Measurements from ENCODE around the gene MAGI2. TPM values are rescaled to one million over a fixed set of nuclear protein-coding genes. Genes with fewer than 3 reads are reported as not detected.

Gene MAGI2
- total and polyA plus RNA-seq, 2 experiments from 2014 or later: 16.8 to 24.7 TPM

DNA sequence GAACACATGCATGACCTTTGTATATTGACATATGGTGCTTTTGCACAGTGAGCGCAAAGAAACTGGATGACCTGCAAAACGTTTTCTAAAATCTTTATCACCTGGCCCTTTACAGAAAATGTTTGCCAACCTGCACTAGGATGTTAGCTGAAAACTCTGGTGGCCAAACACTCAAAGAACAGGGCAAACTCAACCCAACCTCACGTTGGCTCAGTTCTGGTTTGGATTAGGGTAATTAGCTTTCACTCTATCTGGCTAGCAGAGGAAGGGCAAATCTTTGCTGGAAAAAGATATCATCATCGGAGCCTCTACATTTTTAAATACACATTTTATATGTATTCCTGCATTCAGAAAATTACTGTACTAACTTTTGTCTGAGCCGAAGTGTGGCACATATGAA, 966.0 kb downstream of the MAGI2 start:
- H3K36me3 ChIP-seq: no peaks in the 10 kb centered on the region
- no peak for TF ChIP-seq CTCF (IDR thresholded peaks at IDR 0.05; ENCODE audit: low read depth, low read length)
- H3K9me3 ChIP-seq (ENCODE audit: low read depth): no peaks in the 10 kb centered on the region
- no peak overlapping the region for H3K27ac ChIP-seq
- DNase-seq (ENCODE audit: low read depth in 1 of 2, low spot score in 1 of 2): no peak
- H3K27me3 ChIP-seq: no peaks in the 10 kb centered on the region
- H3K4me3 ChIP-seq: no peak overlapping the region
- H3K4me1 ChIP-seq (ENCODE audit: low read depth): peaks cover 7% of the 10 kb centered on the region

- H3K36me3 ChIP-seq: no peaks in the 10 kb centered on the region
- H3K4me3 ChIP-seq: no peak overlapping the region
- DNase-seq (ENCODE audit: low read depth in 1 of 2, low spot score in 1 of 2): peak in 1 of 2 donors; percentile 69
- H3K9me3 ChIP-seq (ENCODE audit: low read depth): no peaks in the 10 kb centered on the region
- peaks cover 22% of the 10 kb centered on the region for H3K4me1 ChIP-seq (ENCODE audit: low read depth)
- no peaks in the 10 kb centered on the region for H3K27me3 ChIP-seq
- no peak for TF ChIP-seq CTCF (IDR thresholded peaks at IDR 0.05; ENCODE audit: low read depth, low read length)
- peak overlapping the region; percentile 83 for H3K27ac ChIP-seq
These were observed 974.1 kb downstream of the MAGI2 start for GRCh38 chr7:78479348-78479747.

DNA sequence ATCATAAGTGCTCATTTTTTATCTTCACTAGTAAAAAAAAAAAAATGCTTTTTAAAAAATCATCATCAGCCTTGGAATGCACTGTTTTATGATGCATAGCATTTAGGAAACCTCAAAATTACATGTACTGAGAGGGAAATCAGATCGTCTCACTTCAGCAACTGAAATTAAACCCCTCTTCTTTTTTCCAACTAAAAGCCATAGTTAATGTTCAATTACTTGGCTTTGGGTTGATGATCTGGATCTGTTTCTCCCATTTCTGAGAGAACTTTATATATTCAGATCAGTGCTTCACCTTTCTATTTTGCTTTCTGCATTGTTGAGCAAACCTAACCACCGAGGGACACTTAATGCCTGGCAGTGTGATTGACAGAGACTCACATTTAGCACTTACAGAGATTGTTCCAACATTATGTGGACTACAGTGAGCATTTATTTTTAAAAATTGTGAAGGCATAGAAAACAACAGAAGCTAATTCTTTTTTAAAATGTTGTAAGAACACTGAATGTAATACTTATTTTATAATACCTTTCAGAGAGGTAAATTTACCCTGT, 976.5 kb downstream of the MAGI2 start:
- no peak for TF ChIP-seq CTCF (IDR thresholded peaks at IDR 0.05; ENCODE audit: low read depth, low read length)
- Histone ChIP-seq H3K36me3 (no peaks in the 10 kb centered on the region), H3K9me3 (ENCODE audit: low read depth) (no peaks in the 10 kb centered on the region), H3K4me1 (ENCODE audit: low read depth) (peaks cover 41% of the 10 kb centered on the region), H3K27ac (no peak overlapping the region), H3K4me3 (no peak overlapping the region), H3K27me3 (no peaks in the 10 kb centered on the region)
- no peak for DNase-seq (ENCODE audit: low read depth in 1 of 2, low spot score in 1 of 2)

DNA sequence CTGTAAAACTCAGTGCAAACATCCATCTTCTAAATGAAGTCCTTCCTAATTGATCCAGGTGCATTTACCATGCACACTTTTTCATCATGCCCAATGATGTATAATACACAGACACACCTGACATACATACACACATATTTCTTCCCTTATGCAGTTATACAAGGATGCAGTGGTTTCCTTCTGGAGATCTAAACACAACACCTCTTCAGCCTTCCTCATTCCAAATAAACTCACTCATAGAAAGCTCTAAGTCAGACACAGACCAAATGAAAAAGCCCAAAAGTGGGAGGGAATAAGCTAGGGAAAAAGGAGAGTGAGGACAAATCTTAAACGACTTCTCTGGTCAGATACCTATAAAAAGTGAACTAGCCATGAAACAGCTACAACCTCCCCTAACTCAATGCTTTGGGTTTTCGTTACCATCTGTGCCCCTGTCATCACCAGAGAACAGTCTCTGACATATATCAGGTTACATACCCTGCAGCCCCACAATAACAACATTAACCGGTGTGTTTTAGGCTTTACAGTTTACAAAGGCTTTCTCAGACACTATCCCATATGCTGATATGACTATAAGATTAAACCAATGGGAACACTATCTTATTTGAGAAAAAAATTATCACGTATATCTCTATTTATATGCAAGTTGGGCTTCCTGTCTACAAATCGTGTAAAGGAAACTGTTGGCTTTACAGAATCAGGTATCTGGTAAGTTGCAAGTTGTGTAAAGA, 979.7 kb downstream of the MAGI2 start:
- Histone ChIP-seq H3K4me3 (no peak overlapping the region), H3K9me3 (ENCODE audit: low read depth) (no peaks in the 10 kb centered on the region), H3K36me3 (no peaks in the 10 kb centered on the region), H3K4me1 (ENCODE audit: low read depth) (peaks cover 31% of the 10 kb centered on the region), H3K27ac (peak overlapping the region; percentile 68), H3K27me3 (no peaks in the 10 kb centered on the region)
- no peak for TF ChIP-seq CTCF (IDR thresholded peaks at IDR 0.05; ENCODE audit: low read depth, low read length)
- DNase-seq (ENCODE audit: low read depth in 1 of 2, low spot score in 1 of 2): peak in 1 of 2 donors; percentile 46

DNA sequence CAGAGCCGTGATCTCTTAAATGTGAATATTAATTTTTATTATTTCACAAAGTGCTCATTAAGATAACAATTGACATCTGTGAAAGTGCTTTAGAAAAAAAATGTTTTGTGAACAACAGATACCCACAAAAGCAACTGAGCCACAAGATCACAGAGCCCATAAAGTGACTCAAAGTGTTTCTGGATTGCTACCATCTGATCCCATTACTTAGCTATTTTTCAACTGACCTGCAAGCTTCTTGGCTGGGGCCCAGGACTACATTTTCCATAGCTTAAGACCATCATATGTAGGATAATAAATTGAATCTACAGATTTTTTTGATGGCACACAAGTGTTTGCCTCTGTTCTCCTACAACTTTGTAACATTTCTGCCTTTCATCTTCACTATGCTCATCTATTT, 980.4 kb downstream of the MAGI2 start:
- no peaks in the 10 kb centered on the region for H3K9me3 ChIP-seq (ENCODE audit: low read depth)
- H3K27ac ChIP-seq: peak overlapping the region; percentile 68
- no peak for TF ChIP-seq CTCF (IDR thresholded peaks at IDR 0.05; ENCODE audit: low read depth, low read length)
- H3K36me3 ChIP-seq: no peaks in the 10 kb centered on the region
- DNase-seq (ENCODE audit: low read depth in 1 of 2, low spot score in 1 of 2): no peak
- H3K27me3 ChIP-seq: no peaks in the 10 kb centered on the region
- peaks cover 33% of the 10 kb centered on the region for H3K4me1 ChIP-seq (ENCODE audit: low read depth)
- H3K4me3 ChIP-seq: no peak overlapping the region

Data from cardiac muscle cell (in vitro differentiated cells and primary cell).